ENCODE data around the gene COA5. TPM values are rescaled to one million over a fixed set of nuclear protein-coding genes. Genes with fewer than 3 reads are reported as not detected.

The COA5 gene
- total and polyA plus RNA-seq, 4 donors, result 9.7 to 42.0 (median 19.5) TPM

- TF ChIP-seq, protein P1, sequence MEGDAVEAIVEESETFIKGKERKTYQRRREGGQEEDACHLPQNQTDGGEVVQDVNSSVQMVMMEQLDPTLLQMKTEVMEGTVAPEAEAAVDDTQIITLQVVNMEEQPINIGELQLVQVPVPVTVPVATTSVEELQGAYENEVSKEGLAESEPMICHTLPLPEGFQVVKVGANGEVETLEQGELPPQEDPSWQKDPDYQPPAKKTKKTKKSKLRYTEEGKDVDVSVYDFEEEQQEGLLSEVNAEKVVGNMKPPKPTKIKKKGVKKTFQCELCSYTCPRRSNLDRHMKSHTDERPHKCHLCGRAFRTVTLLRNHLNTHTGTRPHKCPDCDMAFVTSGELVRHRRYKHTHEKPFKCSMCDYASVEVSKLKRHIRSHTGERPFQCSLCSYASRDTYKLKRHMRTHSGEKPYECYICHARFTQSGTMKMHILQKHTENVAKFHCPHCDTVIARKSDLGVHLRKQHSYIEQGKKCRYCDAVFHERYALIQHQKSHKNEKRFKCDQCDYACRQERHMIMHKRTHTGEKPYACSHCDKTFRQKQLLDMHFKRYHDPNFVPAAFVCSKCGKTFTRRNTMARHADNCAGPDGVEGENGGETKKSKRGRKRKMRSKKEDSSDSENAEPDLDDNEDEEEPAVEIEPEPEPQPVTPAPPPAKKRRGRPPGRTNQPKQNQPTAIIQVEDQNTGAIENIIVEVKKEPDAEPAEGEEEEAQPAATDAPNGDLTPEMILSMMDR (IDR thresholded peaks at IDR 0.05; ENCODE audit: low read depth, low read length, missing input control), result no peak
- TF ChIP-seq JUND (IDR thresholded peaks at IDR 0.05) (no peak), REST (IDR thresholded peaks at IDR 0.05) (no peak), FOXA1 (IDR thresholded peaks at IDR 0.05) (no peak), SP1 (IDR thresholded peaks at IDR 0.05) (no peak), HNF4G (IDR thresholded peaks at IDR 0.05) (no peak)
- Histone ChIP-seq H3K4me3 (ENCODE audit: low read depth in 1 of 3, low read length in 3 of 3) (no peak overlapping the region), H3K27ac (ENCODE audit: low read depth in 1 of 2, low read length in 2 of 2) (no peak overlapping the region), H3K9ac (ENCODE audit: low read depth in 1 of 2, low read length in 2 of 2) (no peak overlapping the region), H3K27me3 (ENCODE audit: control insufficient read depth in 4 of 4, insufficient read depth in 4 of 4, low read length in 3 of 4) (no peaks in the 10 kb centered on the region), H3K9me3 (ENCODE audit: control insufficient read depth in 4 of 4, low read length in 3 of 4) (no peaks in the 10 kb centered on the region), H3K36me3 (ENCODE audit: control insufficient read depth in 4 of 4, insufficient read depth in 3 of 4, low read depth in 1 of 4, low read length in 3 of 4) (peaks cover 0 to 21% (median 9%) of the 10 kb centered on the region in 4 donors), H3K4me1 (ENCODE audit: control insufficient read depth in 4 of 4, insufficient read depth in 4 of 4, low read length in 3 of 4) (no peaks in the 10 kb centered on the region)
- 95% methylated on average over 9 of the region's 9 CpGs for WGBS
- DNase-seq (ENCODE audit: low spot score), result no peak
Observed at GRCh38 chr2:98560256-98560771, 48.0 kb downstream of the COA5 start.

DNA sequence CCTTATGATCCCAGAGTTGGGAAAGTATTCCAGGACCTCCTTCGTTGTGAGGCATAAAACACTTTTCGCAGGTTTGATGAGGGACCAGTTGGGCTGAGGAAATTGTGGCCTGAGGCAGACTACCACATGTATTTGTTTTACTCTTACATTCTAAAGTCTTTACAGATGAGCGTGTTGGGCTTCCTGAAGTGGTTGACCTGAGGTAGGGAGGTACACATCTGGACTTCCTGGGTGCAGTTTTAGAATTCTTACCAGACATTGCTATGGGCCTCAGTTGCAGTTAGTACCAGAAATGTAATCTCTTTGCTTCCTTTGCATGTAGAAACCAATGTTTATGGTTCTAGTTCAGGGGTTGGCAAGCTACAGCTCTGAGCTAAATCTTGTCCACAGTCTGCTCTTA is 48.7 kb downstream of the COA5 start:
- H3K9me3 ChIP-seq (ENCODE audit: control insufficient read depth in 4 of 4, low read length in 3 of 4), result no peaks in the 10 kb centered on the region
- H3K4me3 ChIP-seq (ENCODE audit: low read depth in 1 of 3, low read length in 3 of 3), result no peak overlapping the region
- no peaks in the 10 kb centered on the region for H3K27me3 ChIP-seq (ENCODE audit: control insufficient read depth in 4 of 4, insufficient read depth in 4 of 4, low read length in 3 of 4)
- no peak overlapping the region for H3K9ac ChIP-seq (ENCODE audit: low read depth in 1 of 2, low read length in 2 of 2)
- H3K36me3 ChIP-seq (ENCODE audit: control insufficient read depth in 4 of 4, insufficient read depth in 3 of 4, low read depth in 1 of 4, low read length in 3 of 4), result peaks cover 0 to 26% (median 9%) of the 10 kb centered on the region in 4 donors
- no peak overlapping the region for H3K27ac ChIP-seq (ENCODE audit: low read depth in 1 of 2, low read length in 2 of 2)
- no peaks in the 10 kb centered on the region for H3K4me1 ChIP-seq (ENCODE audit: control insufficient read depth in 4 of 4, insufficient read depth in 4 of 4, low read length in 3 of 4)
- no peak for DNase-seq (ENCODE audit: low spot score)
- TF ChIP-seq HNF4G (IDR thresholded peaks at IDR 0.05) (no peak), GABPA (IDR thresholded peaks at IDR 0.05 in 1 of 2, conservative IDR thresholded peaks at IDR 0.05 in 1 of 2) (no peak), JUND (IDR thresholded peaks at IDR 0.05) (no peak), HNF4A (conservative IDR thresholded peaks at IDR 0.05) (no peak), NR2F2 (IDR thresholded peaks at IDR 0.05) (no peak), EGR1 (IDR thresholded peaks at IDR 0.05; ENCODE audit: low read depth in 2 of 2) (no peak), MAX (IDR thresholded peaks at IDR 0.05) (no peak), RAD21 (IDR thresholded peaks at IDR 0.05) (no peak), FOXA2 (IDR thresholded peaks at IDR 0.05) (no peak), FOXA1 (IDR thresholded peaks at IDR 0.05) (no peak), RXRA (IDR thresholded peaks at IDR 0.05) (no peak), TAF1 (conservative IDR thresholded peaks at IDR 0.05) (no peak), YY1 (IDR thresholded peaks at IDR 0.05) (no peak), SP1 (IDR thresholded peaks at IDR 0.05) (no peak)
- TF ChIP-seq, protein P2, sequence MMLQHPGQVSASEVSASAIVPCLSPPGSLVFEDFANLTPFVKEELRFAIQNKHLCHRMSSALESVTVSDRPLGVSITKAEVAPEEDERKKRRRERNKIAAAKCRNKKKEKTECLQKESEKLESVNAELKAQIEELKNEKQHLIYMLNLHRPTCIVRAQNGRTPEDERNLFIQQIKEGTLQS (IDR thresholded peaks at IDR 0.05), result no peak
- TF ChIP-seq, protein P1 (IDR thresholded peaks at IDR 0.05; ENCODE audit: low read depth, low read length, missing input control), result no peak
- TF ChIP-seq, protein P3, sequence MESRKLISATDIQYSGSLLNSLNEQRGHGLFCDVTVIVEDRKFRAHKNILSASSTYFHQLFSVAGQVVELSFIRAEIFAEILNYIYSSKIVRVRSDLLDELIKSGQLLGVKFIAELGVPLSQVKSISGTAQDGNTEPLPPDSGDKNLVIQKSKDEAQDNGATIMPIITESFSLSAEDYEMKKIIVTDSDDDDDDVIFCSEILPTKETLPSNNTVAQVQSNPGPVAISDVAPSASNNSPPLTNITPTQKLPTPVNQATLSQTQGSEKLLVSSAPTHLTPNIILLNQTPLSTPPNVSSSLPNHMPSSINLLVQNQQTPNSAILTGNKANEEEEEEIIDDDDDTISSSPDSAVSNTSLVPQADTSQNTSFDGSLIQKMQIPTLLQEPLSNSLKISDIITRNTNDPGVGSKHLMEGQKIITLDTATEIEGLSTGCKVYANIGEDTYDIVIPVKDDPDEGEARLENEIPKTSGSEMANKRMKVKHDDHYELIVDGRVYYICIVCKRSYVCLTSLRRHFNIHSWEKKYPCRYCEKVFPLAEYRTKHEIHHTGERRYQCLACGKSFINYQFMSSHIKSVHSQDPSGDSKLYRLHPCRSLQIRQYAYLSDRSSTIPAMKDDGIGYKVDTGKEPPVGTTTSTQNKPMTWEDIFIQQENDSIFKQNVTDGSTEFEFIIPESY (IDR thresholded peaks at IDR 0.05), result no peak
- WGBS, result 92% methylated on average over 3 of the region's 3 CpGs

Data from liver (tissue), 9 donors.